Thyroid gland (tissue), 4 donors: ENCODE measurements around the gene TLE4. TPM values are rescaled to one million over a fixed set of nuclear protein-coding genes. Genes with fewer than 3 reads are reported as not detected.

ENCODE experiments used
- DNase-seq, 2 donors: peaks; one replicate each; pipeline ENCODE4 v3.0.0-alpha.2; 2019
- H3K27ac ChIP-seq, 3 donors: fragments of 200-600 bp; sonication (generic); 1 replicate in 2 of 3; 2 replicates in 1 of 3; pipeline ENCODE4 v1.5.1; 2016 to 2019; ENCODE audit warnings: mild to moderate bottlenecking in 1 of 3, moderate library complexity in 1 of 3
- H3K27me3 ChIP-seq: fragments of 200-600 bp; sonication (generic); one replicate; pipeline ENCODE4 v1.5.1; 2019
- H3K36me3 ChIP-seq, 2 donors: fragments of 200-600 bp; sonication (generic); one replicate each; pipeline ENCODE4 v1.5.1; 2016 to 2019
- H3K4me1 ChIP-seq, 2 donors: fragments of 200-600 bp; sonication (generic); one replicate each; pipeline ENCODE4 v1.5.1; 2017 to 2019
- H3K4me3 ChIP-seq, 3 donors: fragments of 200-600 bp; sonication (generic); replicated peaks in 1 of 3; 1 replicate in 2 of 3; 2 replicates in 1 of 3; pipeline ENCODE4 v1.5.1; 2016; ENCODE audit warnings: mild to moderate bottlenecking in 1 of 3
- H3K9me3 ChIP-seq: fragments of 200-600 bp; sonication (generic); one replicate; pipeline ENCODE4 v1.5.1; 2017
- CTCF ChIP-seq, 6 experiments: fragments of 200-600 bp in 3 of 6; fragments of 450-650 bp in 3 of 6; sonication (generic) in 3 of 6; IDR thresholded peaks; one replicate each; pipeline ENCODE4 v1.5.1; 2016 to 2019; ENCODE audit warnings: antibody characterized with exemption in 6 of 6, mild to moderate bottlenecking in 2 of 6, inconsistent platforms in 1 of 6, moderate library complexity in 1 of 6
- POLR2A ChIP-seq, 2 donors: fragments of 450-650 bp; IDR thresholded peaks; one replicate each; pipeline ENCODE4 v1.6.1; 2017; ENCODE audit warnings: antibody characterized with exemption in 2 of 2, mild to moderate bottlenecking in 2 of 2, moderate library complexity in 1 of 2
- WGBS, 2 donors: methylation state at CpG; one replicate each; pipeline ENCODE4 v1.1.5; 2017; 5-methylcytosine and 5-hydroxymethylcytosine counted together
- intact Hi-C: fragments of 100-400 bp; cut with DNase I; formaldehyde crosslinking; loops from one replicate; pipeline ENCODE4 v1.15.1; 2023
- total RNA-seq, 4 donors: library from RNA; depleted of rRNA; stranded (reverse); fragments of >200 nt; gene quantifications; one replicate each; pipeline ENCODE4 v1.2.3, GENCODE V29; 2016

TLE4 gene
- total RNA-seq, 4 donors from 2014 or later = 40.3 to 64.2 (median 52.8) TPM

- intact Hi-C loops = no loop called here
- Histone ChIP-seq H3K36me3 (no peaks in the 10 kb centered on the region), H3K27ac (no peak overlapping the region), H3K27me3 (no peaks in the 10 kb centered on the region), H3K9me3 (no peaks in the 10 kb centered on the region), H3K4me3 (no peak overlapping the region), H3K4me1 (no peaks in the 10 kb centered on the region)
- WGBS, 2 donors = 77 to 83% methylated on average over 3 of the region's 3 CpGs
- DNase-seq = no peak
- no peak for TF ChIP-seq POLR2A (IDR thresholded peaks at IDR 0.05)
- no peak for TF ChIP-seq CTCF (IDR thresholded peaks at IDR 0.05)
These were observed 9.6 kb downstream of the TLE4 start for GRCh38 chr9:79581388-79581787.

- no peaks in the 10 kb centered on the region for H3K4me1 ChIP-seq
- H3K27ac ChIP-seq = no peak overlapping the region
- WGBS, 2 donors = 75 to 79% methylated on average over 3 of the region's 3 CpGs
These were observed 10.0 kb downstream of the TLE4 start for GRCh38 chr9:79581794-79582193.

GRCh38 chr9:79583952-79584654 is 12.3 kb downstream of the TLE4 start:
- Histone ChIP-seq H3K36me3 (no peaks in the 10 kb centered on the region), H3K9me3 (no peaks in the 10 kb centered on the region), H3K4me3 (no peak overlapping the region), H3K27ac (no peak overlapping the region), H3K27me3 (no peaks in the 10 kb centered on the region), H3K4me1 (no peaks in the 10 kb centered on the region)
- TF ChIP-seq POLR2A (IDR thresholded peaks at IDR 0.05) (no peak), CTCF (IDR thresholded peaks at IDR 0.05) (no peak)
- WGBS, 2 donors = 86 to 89% methylated on average over 10 of the region's 10 CpGs
- intact Hi-C loops = no loop called here
- DNase-seq = no peak

More at GRCh38 chr9:79581794-79582193, 10.0 kb downstream of the TLE4 start:
- DNase-seq = no peak
- Histone ChIP-seq H3K27me3 (no peaks in the 10 kb centered on the region), H3K36me3 (no peaks in the 10 kb centered on the region), H3K9me3 (no peaks in the 10 kb centered on the region), H3K4me3 (no peak overlapping the region)
- TF ChIP-seq CTCF (IDR thresholded peaks at IDR 0.05) (no peak), POLR2A (IDR thresholded peaks at IDR 0.05) (no peak)
- intact Hi-C loops = no loop called here

GRCh38 chr9:79584655-79584982 is 12.9 kb downstream of the TLE4 start:
- 91 to 93% methylated on average over 2 of the region's 2 CpGs for WGBS, 2 donors
- TF ChIP-seq POLR2A (IDR thresholded peaks at IDR 0.05) (no peak), CTCF (IDR thresholded peaks at IDR 0.05) (no peak)
- intact Hi-C loops = no loop called here

GRCh38 chr9:79588488-79589223 is 16.9 kb downstream of the TLE4 start:
- no peak for DNase-seq
- intact Hi-C loops = no loop called here
- H3K9me3 ChIP-seq = no peaks in the 10 kb centered on the region
- TF ChIP-seq POLR2A (IDR thresholded peaks at IDR 0.05) (no peak), CTCF (IDR thresholded peaks at IDR 0.05) (no peak)
- no peaks in the 10 kb centered on the region for H3K4me1 ChIP-seq
- H3K27me3 ChIP-seq = no peaks in the 10 kb centered on the region
- no peaks in the 10 kb centered on the region for H3K36me3 ChIP-seq
- no peak overlapping the region for H3K4me3 ChIP-seq
- H3K27ac ChIP-seq = no peak overlapping the region
- WGBS, 2 donors = 65 to 79% methylated on average over 3 of the region's 3 CpGs

More at GRCh38 chr9:79584655-79584982, 12.9 kb downstream of the TLE4 start:
- H3K36me3 ChIP-seq = no peaks in the 10 kb centered on the region
- no peaks in the 10 kb centered on the region for H3K27me3 ChIP-seq
- no peak overlapping the region for H3K4me3 ChIP-seq
- H3K4me1 ChIP-seq = no peaks in the 10 kb centered on the region
- H3K9me3 ChIP-seq = no peaks in the 10 kb centered on the region
- H3K27ac ChIP-seq = no peak overlapping the region
- DNase-seq = no peak
